ENCODE data around the gene ALDH18A1.

The ALDH18A1 gene

GRCh38 chr10:95613330-95613729 lies 43.2 kb downstream of the ALDH18A1 start:
- no peak for TF ChIP-seq CTCF (IDR thresholded peaks at IDR 0.05; ENCODE audit: low read length, missing control alignments)
- H3K4me3 ChIP-seq (replicated peaks; ENCODE audit: low read depth, low read length) = no peak overlapping the region
- no peak for DNase-seq (ENCODE audit: low read depth)

GRCh38 chr10:95610727-95611126 lies 45.8 kb downstream of the ALDH18A1 start:
- no peak for TF ChIP-seq CTCF (IDR thresholded peaks at IDR 0.05; ENCODE audit: low read length, missing control alignments)
- no peak overlapping the region for H3K4me3 ChIP-seq (replicated peaks; ENCODE audit: low read depth, low read length)
- DNase-seq (ENCODE audit: low read depth) = no peak

GRCh38 chr10:95606922-95607321 lies 49.6 kb downstream of the ALDH18A1 start:
- no peak overlapping the region for H3K4me3 ChIP-seq (replicated peaks; ENCODE audit: low read depth, low read length)
- DNase-seq (ENCODE audit: low read depth) = peak; percentile 6
- TF ChIP-seq CTCF (IDR thresholded peaks at IDR 0.05; ENCODE audit: low read length, missing control alignments) = no peak

GRCh38 chr10:95605163-95605562 lies 51.3 kb downstream of the ALDH18A1 start:
- peak; percentile 3 for DNase-seq (ENCODE audit: low read depth)
- H3K4me3 ChIP-seq (replicated peaks; ENCODE audit: low read depth, low read length) = no peak overlapping the region
- no peak for TF ChIP-seq CTCF (IDR thresholded peaks at IDR 0.05; ENCODE audit: low read length, missing control alignments)

- no peak for TF ChIP-seq CTCF (IDR thresholded peaks at IDR 0.05; ENCODE audit: low read length, missing control alignments)
- no peak for DNase-seq (ENCODE audit: low read depth)
- H3K4me3 ChIP-seq (replicated peaks; ENCODE audit: low read depth, low read length) = no peak overlapping the region
Observed at GRCh38 chr10:95604630-95605029, 51.9 kb downstream of the ALDH18A1 start.

- no peak overlapping the region for H3K4me3 ChIP-seq (replicated peaks; ENCODE audit: low read depth, low read length)
- no peak for DNase-seq (ENCODE audit: low read depth)
- no peak for TF ChIP-seq CTCF (IDR thresholded peaks at IDR 0.05; ENCODE audit: low read length, missing control alignments)
Observed at GRCh38 chr10:95602382-95602781, 54.1 kb downstream of the ALDH18A1 start.

GRCh38 chr10:95601116-95601719 lies 55.3 kb downstream of the ALDH18A1 start:
- H3K4me3 ChIP-seq (replicated peaks; ENCODE audit: low read depth, low read length) = no peak overlapping the region
- DNase-seq (ENCODE audit: low read depth) = peak; percentile 92
- peak; percentile 100 for TF ChIP-seq CTCF (IDR thresholded peaks at IDR 0.05; ENCODE audit: low read length, missing control alignments)
